Skin epidermis (tissue), 12 donors: ENCODE results near the gene FBRSL1.
A peak's percentile ranks its signal among the peaks of the same experiment; 100 is the strongest.

Experiments
- H3K27ac ChIP-seq, 21 experiments: fragments of 200-600 bp; sonication (generic) in 11 of 21; one replicate each; pipeline ENCODE4 v1.5.0; 2020; ENCODE audit warnings: mild to moderate bottlenecking in 3 of 21, inconsistent platforms in 2 of 21, moderate library complexity in 2 of 21
- H3K4me3 ChIP-seq, 7 experiments: fragments of 200-600 bp; sonication (generic) in 2 of 7; one replicate each; pipeline ENCODE4 v1.5.0; 2020; ENCODE audit warnings: inconsistent platforms in 2 of 7, mild to moderate bottlenecking in 2 of 7, moderate library complexity in 1 of 7

FBRSL1 gene

GRCh38 chr12:132545164-132545953, 55.4 kb downstream of the FBRSL1 start:
- H3K4me3 ChIP-seq = no peak overlapping the region

GRCh38 chr12:132545955-132546354, 56.0 kb downstream of the FBRSL1 start:
- H3K4me3 ChIP-seq = no peak overlapping the region
- H3K27ac ChIP-seq = no peak overlapping the region

More at GRCh38 chr12:132545164-132545953, 55.4 kb downstream of the FBRSL1 start:
- H3K27ac ChIP-seq = no peak overlapping the region

GRCh38 chr12:132546647-132547046, 56.7 kb downstream of the FBRSL1 start:
- Histone ChIP-seq H3K4me3 (no peak overlapping the region), H3K27ac (no peak overlapping the region)

- Histone ChIP-seq H3K4me3 (no peak overlapping the region), H3K27ac (no peak overlapping the region)
Observed at GRCh38 chr12:132547205-132547740, 57.3 kb downstream of the FBRSL1 start.

DNA sequence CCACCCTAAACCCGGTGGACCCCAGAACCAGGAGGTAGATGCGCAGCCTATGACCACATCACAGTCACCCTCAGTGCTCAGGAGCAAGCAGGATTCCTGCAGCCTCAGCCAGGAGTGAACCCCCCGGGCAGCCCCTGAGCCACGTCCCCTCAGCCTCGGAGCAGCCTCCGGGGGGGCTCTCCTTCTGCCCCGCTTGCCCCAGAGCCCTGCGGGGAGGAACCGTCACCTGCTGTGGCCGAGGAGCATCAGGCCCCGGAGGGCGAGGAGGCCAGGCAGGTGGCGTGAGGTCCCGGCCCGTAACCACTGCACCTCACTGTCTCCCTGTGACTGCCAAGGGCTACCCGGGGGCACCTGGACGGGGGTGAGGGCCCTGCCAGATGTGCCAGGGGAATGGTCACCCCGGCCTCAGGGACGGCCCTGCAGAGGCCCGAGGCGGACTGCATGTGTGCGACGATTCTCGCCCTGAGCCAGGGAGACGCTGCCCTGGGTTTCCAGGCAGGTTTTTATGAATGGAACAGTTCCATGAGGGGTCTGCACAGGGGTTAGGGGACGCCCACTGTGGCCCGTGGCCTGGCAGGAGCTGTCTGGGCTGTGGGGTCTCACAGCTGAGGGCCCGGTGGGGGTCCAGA, 58.6 kb downstream of the FBRSL1 start:
- no peak overlapping the region for H3K27ac ChIP-seq
- no peak overlapping the region for H3K4me3 ChIP-seq

GRCh38 chr12:132549059-132549458, 59.1 kb downstream of the FBRSL1 start:
- no peak overlapping the region for H3K27ac ChIP-seq
- no peak overlapping the region for H3K4me3 ChIP-seq

DNA sequence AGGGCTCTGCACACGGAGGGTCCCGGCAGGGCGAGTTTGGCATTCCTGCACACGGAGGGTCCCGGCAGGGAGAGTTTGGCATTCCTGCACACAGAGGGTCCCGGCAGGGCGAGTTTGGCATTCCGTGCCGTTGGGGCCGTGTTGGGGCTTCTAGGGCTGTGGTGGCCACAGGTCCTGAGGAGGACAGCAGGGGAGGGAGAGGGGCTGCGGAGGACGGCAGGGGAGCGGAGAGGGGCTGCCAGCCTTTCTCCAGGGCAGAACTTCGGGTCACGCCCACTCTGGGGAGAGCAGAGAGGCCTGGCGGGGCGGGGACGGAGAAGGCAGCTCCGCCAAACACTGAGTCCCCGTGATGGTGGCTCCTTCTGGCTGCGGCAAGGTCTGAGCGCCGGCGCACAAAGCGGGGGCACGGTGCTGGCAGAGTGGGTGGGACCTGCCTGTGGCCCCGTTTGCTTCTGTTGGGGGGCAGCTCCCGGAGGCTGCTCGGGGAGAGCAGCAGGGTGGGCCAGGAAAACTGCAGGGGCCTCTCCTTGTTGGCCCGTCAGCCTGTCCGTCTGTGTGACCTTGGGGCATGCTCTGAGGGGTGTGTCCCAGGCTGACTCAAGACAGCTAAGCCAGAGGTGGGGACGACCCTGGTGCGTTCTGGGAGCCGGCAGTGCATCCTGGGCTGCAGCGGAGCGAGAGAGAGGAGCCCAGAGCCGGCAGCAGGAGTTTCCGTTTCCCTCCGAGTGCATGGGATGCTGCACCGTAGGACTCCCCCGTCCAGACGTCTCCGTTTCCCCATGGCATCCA, 60.3 kb downstream of the FBRSL1 start:
- H3K27ac ChIP-seq = no peak overlapping the region
- H3K4me3 ChIP-seq = no peak overlapping the region

GRCh38 chr12:132550830-132551640, 61.1 kb downstream of the FBRSL1 start:
- H3K27ac ChIP-seq = no peak overlapping the region
- H3K4me3 ChIP-seq = no peak overlapping the region

DNA sequence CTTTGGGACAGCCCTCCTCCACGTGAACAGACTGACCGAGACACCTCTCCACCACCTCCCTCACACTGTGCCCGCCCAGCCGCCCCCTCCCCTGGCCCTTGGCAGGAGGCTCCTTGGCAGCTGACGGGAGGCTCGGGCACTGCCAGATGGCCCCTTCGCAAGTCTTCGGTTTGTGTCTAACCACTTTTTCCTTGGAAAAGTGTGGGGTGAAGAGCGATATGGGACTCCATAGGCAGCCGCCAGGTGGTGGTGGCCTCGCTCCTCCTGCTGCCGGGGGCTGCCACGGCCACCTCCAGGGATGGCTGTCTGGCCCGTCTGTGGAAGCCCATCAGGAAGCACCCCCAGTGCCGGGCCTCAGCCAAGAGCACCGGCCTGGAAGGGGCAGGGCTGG, 61.7 kb downstream of the FBRSL1 start:
- Histone ChIP-seq H3K4me3 (no peak overlapping the region), H3K27ac (no peak overlapping the region)

- Histone ChIP-seq H3K27ac (no peak overlapping the region), H3K4me3 (no peak overlapping the region)
Observed at GRCh38 chr12:132554845-132555630, 65.1 kb downstream of the FBRSL1 start.

GRCh38 chr12:132555686-132556085, 65.7 kb downstream of the FBRSL1 start:
- no peak overlapping the region for H3K4me3 ChIP-seq

GRCh38 chr12:132556216-132556615, 66.3 kb downstream of the FBRSL1 start:
- H3K4me3 ChIP-seq = no peak overlapping the region
- no peak overlapping the region for H3K27ac ChIP-seq

More at GRCh38 chr12:132555686-132556085, 65.7 kb downstream of the FBRSL1 start:
- H3K27ac ChIP-seq = no peak overlapping the region

DNA sequence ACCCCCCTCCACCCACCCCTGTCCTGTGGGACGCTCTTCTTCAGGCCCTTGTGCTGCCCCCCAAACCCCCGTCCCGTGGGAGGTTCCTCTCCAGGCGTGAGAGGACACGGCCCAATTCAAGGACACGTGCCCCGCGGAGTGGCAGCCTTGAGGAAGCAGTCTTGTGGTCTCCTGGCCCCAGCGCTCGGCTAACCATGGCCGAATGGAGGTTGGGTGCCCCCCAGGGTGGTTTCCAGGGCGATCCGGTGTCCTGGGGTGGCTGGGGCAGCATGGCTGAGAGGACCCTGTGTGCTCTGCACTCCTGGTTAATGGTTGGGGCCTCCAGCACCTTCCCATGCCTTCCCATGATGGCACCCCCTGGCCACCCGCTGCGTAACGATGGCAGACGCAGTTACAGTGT, 66.8 kb downstream of the FBRSL1 start:
- H3K4me3 ChIP-seq = no peak overlapping the region
- H3K27ac ChIP-seq = no peak overlapping the region

DNA sequence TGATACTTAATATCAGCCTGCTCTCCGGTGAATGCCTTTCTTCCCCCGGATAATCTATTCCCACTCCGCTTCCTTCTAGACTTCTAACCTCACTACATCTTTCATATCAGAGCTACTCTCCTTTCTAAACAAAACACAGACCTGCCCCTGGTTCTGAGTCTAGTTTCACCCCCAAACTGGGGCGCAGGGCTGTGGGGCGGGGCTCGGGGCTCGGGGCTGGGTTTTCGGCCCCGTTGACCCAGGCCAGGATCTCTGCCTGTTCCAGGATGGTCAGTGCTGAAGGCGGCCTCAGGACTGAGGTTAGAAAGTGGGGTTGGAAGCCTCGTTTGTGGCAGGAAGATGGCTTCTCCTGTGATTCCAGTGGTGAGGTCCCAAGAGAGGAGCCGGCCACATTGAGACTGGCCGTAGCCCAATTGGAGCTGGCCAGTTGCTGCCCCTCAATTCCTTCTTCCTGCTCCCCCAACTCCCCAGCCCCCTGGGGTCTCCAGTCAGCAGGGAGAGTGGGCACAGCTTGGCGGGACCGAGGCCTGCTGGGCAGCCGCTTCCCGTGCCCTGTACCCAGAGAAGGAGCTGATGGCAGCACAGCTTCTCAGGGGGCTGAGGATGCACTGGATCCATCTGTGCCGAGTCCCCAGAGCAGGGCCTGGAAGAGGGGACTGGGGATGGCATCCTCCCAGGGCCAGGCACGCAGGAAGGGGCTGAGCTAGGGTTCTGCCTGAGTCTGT, 67.5 kb downstream of the FBRSL1 start:
- Histone ChIP-seq H3K4me3 (no peak overlapping the region), H3K27ac (no peak overlapping the region)

DNA sequence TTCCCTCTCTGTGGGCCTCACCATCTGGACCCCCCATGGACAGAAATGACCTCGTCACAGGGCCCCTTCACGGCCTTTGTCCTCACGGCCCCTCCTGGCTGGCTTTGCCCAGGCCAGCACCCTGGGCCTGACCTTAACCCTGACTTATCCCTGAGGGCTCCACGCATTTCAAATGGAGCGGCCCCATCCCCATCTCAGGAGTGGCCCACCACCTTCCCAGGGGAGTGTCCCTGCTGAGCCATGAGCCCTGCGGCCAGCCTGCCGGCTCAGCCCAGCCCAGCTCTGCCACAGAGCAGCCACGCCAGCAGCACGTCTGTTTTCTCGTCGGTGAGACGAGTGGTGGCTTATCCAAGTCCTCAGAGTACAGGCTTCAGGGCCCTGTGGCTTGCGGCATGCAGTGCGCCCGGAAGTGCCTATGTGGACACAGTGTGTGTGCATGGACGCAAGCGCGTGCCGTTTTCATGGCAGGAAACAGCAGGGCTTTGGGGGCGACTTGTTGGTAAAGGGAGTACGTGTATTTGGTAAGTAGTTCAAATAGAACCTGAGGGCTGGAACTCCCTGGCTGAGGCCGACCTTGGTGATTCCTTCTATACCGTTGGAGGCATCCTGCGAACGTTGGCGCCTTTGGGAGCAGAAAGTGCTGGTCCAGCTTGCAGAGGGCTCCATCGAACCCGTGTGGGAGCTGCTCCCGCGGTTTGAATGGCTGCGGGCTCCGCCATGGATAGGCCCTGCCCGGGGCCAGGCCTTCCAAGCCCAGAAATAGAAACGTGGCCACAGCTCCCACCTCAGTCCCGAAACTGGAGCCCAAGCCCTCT, 68.3 kb downstream of the FBRSL1 start:
- no peak overlapping the region for H3K4me3 ChIP-seq

GRCh38 chr12:132558861-132559623, 69.1 kb downstream of the FBRSL1 start:
- Histone ChIP-seq H3K4me3 (peak overlapping the region; percentile 50 to 66 (median 56)), H3K27ac (peak overlapping the region in 1 of 21 experiments; percentile 54)

More for the DNA sequence above, 68.3 kb downstream of the FBRSL1 start:
- no peak overlapping the region for H3K27ac ChIP-seq
